ENCODE measurements around the gene GGT5.
A peak's percentile ranks its signal among the peaks of the same experiment; 100 is the strongest.

The GGT5 gene

DNA sequence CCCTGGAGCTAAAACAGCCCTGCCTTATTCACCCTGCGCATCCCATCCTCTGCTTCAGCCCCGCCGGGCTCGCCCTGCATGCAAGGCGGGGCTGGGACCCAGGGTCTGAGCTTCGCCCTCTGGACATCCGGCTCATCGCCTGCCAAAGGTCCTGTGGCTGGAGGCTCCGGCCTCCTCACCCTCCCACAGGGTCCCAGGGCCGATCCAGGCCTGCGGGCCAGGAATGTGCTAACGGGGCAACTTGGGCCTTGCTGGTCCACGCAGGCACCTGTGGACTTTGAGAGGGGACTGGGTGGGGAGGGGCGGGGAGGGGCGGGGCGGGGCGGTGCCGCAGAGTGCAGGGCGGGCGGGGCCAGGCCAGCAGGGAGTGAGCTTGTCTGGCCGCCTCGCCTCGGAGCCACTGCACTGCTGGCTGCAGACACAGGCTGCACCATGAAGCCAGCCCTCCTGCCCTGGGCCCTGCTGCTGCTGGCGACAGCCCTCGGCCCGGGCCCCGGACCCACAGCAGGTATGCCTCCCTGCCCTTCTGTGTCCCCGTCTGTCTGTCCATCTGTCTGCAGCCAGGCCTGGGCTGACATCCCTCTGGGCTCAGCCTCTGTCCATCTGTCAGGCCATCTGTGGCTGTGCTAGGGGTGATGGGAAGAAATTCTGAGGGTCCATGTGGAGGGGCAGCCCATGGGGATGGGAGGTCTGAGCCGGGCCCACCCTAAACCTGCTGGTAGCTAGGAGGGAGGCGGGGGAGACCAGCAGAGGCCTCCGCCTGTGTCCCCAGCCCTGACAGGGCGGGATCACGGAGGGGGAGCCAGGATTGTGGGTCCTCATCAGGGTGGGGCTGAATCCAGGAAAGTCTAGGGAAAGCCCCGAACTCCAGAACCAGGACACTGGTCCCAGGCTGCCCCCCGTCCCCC lies 63.5 kb downstream of the GGT5 start, which contains the start of gene SUSD2:
Gene SUSD2, plus strand, starts transcription at position 400 of the 908 bp plus-strand sequence. Its CDS starts 33 bp downstream, at position 433.
- no peak for DNase-seq

DNA sequence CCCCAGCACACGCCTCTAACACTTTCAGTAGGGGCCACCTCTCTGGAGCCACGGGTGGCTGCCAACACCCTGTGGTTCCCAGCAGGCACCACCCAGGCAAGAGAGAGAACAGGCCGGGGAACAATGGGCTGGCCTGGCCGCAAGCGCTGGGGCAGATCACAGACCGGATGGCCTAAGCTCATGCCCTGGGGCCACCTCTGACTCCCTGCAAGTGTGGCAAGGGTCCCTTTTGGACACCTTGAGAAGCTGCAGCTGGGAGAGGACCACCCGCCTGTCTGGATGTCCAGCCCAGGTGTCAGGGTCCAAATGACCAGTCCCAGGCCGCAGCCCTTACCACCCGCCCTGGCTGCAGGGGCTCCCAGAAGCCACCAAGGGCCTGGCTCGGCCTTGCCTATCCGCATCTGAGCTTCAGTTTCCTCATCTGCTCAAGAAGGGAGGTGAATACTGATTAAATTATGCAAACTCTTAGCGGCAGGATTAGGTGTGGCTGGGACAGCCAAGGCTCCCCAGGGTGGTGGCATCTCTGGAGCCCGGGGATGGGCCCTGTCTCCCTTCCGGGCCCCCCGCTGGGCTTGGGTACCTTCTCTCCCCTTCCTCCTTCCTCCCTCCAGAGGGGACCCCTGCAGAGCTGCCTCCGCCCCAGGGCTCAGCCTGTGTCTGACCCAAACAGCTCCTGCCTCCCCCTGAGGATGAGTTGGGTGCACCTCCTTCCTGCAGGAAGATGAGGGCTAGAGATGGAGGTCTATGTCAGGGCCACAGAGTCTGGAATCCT lies 64.4 kb downstream of the GGT5 start:
- DNase-seq = no peak

DNA sequence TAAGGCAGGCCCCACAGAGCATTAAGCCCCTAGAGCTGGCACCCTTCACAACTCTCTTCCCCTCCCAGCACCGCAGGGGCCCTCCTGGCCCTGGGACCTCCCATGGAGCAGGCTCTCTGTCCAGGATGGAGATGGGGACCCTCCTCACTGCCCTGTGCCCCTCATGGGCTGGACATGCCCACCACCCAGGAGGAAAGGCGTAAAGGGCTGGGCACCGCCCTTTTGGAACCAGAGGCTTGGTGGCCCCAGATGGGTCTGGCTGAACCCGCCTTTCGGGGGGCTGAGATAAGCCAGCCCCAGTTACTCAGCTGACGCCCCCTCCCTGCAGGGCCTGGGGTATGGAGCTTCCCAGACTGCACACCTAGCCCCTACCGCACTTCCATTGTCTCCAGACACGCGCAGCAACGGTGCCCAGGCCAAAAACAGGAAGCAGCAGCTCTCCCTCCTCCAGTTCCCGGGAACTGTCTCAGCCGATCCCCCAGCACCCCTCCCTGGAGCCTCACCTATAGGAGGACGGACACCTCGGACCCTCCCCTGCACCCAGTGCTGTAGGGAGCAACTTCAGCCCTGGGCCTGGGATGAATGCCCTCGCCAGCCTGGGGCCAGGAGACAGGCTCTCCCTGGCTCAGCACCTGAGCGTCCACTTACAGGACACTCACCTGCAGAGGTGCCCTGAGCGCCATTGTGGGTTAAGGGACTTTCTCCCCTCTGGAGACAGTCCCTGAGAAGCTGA lies 65.2 kb downstream of the GGT5 start:
- no peak for DNase-seq

DNA sequence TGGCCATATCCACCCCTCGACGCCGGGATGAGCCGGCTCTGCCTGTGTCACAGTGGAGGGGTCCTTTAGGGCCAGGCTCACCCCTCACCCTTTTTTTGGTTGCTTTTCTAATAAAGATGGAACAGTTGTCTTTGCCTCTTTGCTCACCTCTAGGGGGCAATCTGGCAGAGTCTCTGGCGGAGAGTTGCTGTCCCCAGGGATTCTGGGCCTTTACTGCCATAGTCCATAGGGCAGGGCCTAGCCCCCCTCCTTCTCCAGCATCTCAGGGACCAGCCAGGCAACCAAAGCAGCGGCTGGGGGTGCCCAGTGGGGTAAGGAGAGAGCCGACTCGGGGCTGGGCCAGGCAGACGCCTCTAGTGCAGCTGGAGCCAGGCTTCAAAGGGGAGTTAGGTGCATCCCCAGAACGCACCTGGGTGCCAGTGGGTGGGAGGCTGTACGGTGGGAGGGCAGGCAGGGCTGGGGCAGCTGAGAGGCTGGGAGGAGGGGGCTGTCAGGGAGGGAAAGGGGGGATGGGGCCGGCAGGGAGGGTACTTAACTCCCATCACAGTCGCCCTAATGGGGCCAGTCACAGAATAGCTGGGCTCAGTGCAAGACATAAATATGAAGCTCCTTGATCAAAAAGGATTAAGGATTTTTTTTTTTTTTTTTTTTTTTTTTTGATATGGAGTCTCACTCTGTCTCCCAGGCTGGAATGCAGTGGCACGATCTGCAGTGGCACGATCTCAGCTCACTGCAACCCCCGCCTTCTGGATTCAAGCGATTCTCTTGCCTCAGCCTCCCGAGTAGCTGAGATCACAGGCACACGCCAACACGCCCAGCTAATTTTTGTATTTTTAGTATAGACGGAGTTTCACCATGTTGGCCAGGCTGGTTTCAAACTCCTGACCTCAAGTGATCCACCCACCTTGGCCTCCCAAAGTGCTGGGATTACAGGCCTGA lies 66.1 kb downstream of the GGT5 start:
- no peak for DNase-seq

DNA sequence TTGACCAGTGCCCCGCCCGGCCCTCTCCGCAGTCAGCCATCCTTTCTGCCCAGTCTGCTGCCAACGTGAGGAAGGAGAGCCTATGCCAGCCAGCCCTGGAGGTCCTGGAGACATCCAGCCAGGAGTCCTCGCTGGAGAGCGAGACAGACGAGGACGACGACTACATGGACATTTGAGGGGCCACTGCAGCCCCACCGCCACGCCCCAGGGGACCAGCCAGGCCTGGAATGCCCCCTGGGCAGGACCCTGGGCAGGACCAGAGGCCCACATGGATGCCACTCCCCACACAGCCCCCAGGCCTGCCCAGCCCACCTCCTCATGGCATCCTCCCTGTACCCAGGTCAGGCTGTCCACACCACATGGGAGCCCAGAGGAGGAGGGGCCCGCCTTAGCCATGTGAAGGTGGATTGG lies 66.9 kb downstream of the GGT5 start:
- DNase-seq = no peak

DNA sequence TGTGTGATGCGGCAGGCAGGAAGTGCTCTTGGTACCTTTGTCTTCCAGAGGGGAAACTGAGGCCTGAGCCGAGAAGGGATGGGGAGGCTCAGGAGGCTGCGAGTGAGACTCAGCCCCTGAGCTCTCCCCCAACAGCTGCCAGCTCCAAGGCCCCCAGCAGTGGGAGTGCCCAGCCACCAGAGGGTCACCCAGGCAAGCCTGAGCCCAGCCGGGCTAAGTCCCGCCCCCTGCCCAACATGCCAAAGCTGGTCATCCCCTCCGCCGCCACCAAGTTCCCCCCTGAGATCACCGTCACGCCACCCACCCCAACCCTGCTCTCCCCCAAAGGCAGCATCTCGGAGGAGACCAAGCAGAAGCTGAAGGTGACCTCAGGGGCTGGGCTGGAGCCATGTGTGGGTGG lies 67.4 kb downstream of the GGT5 start:
- no peak for DNase-seq

DNA sequence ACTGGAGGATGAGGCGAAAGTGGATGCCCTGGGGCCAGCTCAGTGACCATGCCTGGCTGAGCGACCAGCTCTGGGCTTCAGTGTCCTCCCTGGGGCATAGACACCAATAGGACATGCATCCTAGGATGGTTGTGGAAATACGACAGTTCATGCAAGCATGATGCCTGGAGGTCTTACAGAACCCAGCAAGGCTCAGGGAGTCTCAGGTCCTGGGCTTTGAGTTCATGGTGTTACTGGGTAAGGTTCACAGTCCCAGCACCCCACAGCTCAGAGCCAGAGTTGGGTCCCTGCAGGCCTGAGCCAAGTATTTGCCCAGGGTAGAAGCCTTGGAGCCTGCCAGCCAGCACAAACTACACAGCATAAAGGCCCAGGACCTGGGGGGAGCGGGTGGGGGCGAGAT lies 67.8 kb downstream of the GGT5 start:
- DNase-seq = no peak

DNA sequence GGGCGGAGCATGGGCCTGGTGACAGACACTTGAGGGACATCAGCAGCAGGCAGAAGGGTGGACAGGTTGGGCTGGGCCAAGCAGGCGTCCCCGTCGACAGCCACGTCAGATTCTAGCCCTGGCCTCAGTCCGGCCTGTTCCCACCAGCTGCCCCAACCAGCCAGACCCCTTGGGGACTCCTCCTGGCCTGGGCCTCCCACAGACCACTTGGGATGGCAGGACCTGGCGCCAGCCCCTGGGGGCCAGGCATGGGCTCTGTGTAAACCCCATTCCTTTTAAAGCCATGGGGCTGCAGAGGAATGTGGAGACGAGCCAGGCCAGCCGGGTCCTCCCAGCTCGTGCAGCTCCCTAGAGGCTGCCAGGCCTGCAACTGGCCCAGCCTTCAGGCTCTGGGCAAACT lies 68.3 kb downstream of the GGT5 start:
- no peak for DNase-seq

DNA sequence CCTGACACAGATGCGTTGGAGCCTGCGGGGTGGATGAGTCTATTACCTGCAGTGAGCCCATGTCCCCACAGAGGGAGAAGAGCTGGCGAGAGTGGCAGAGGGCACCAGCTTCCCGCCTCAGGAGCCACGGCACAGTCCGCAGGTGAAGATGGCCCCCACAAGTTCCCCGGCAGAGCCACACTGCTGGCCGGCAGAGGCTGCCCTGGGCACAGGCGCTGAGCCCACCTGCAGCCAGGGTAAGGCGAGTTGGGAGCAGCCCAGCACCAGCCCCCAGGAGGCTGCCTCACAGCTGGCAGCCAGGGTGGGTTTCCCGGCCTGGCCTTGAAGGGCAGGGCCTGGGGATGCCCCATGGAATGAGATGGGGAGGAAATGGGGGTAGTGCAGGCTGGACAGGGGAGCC lies 68.8 kb downstream of the GGT5 start:
- DNase-seq = no peak

DNA sequence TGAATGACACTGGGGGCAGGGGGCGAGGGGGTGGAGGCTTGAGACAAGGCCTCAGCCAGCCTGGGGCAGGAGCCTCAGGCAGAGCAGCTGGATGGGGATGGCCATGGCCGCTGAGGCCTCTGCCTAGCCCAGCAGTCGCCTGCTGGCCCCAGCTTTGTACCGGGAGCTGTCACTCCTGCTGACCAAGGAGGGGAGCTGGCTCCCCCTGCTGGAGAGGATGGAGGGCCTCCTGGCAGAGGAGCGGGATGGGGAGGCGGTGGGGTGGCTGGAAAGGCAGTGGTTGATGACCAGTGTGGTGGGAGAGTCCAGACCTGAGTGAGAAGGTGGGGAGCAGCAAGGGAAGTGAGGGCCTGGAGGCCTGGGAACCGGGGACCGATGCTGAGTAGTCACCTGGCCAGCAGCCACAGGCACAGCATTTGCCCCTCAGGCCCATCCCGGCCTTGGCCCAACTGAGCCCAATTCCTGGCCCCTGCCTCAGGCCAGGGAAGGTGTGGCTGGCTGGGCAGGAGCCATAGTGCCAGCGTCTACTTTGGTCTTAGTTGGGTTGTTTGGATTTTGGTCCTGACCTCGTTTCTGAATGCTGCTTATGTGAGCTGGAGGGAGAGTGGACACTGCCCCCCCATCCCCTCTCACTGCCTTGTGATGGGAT lies 69.6 kb downstream of the GGT5 start:
- DNase-seq = peak; percentile 63

DNA sequence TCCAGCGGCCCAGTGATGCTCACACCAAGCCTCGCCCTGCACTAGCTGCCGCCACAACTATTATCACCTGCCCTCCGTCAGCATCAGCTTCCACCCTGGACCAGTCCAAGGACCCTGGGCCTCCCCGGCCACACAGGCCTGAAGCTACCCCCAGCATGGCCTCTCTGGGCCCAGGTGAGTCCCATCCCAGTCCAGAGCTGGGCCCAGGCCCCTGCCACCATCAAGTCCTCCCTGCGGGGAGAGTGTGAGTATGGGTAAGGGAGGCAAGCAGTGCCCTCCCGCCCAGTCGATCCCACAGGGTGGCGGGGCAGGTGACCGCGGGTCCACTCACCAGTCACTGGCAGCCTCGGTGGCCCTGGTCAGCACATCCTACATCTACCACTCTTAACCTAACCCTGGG lies 73.1 kb downstream of the GGT5 start:
- no peak for DNase-seq

DNA sequence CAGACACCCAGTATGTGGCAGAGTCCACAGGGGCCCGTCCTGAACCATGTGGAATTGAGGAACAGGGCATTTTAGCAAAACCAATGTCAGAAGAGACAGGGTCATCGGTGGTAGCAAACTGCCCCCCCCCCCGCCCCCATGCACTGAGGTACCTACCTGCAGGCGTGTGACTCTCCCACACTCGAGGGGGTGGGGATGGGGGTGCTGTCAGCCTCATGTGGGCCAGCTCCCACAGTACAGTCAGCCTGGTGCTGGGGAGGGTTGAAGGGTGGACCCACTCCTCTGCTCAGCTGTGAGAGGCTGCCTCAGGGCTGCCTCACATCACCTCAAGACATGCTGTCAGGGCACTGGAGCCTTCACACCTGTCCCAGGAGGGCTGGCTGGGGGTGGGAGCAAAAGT lies 74.2 kb downstream of the GGT5 start:
- DNase-seq = no peak

DNA sequence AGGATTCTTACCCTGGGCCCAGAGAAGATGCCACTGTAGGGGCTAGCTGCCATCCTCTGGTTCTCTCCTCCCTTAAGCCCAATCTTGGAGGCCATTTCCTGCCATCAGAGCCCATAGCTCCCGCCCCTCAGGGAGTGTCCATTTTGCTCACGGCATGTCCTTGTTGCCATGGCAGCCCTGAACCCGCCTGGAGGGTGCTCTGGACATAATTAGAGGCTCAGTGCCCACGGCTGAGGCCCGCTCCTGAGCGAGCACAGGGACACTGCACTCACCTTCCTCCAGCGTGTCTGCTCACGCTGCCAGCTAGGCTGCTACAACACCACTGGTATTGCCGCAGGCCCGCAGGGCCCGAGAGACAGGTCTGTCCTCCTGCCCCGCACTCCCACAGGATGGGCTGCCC lies 74.7 kb downstream of the GGT5 start:
- DNase-seq = no peak
